Thoracic aorta (tissue), 2 donors: ENCODE data around the gene USP43. TPM values are rescaled to one million over a fixed set of nuclear protein-coding genes. Genes with fewer than 3 reads are reported as not detected.

Experiments used
- ATAC-seq: fragments of 150-250 bp; one replicate; pipeline ENCODE4 v1.8.0; 2017; ENCODE audit warnings: low read depth; ENCODE audit not compliant: insufficient number of reproducible peaks, low FRiP score
- DNase-seq: peaks from one replicate; pipeline ENCODE4 v3.0.0-alpha.2; 2020; ENCODE audit warnings: low spot score
- H3K27ac ChIP-seq, 2 donors: fragments of 200-600 bp; sonication (generic); 1 replicate in 1 of 2; 2 replicates in 1 of 2; pipeline ENCODE4 v1.5.1; 2016; ENCODE audit warnings: mild to moderate bottlenecking in 2 of 2, moderate library complexity in 2 of 2
- H3K27me3 ChIP-seq: fragments of 200-600 bp; sonication (generic); replicated peaks from 2 replicates; pipeline ENCODE4 v1.6.0; 2016; ENCODE audit warnings: mild to moderate bottlenecking; ENCODE audit not compliant: insufficient read depth
- H3K36me3 ChIP-seq: fragments of 200-600 bp; sonication (generic); one replicate; pipeline ENCODE4 v1.5.1; 2016
- H3K4me1 ChIP-seq, 2 donors: fragments of 200-600 bp; sonication (generic); 1 replicate in 1 of 2; 2 replicates in 1 of 2; pipeline versions ENCODE4 v1.5.1 to v1.6.0; 2016; ENCODE audit warnings: low read depth in 2 of 2, mild to moderate bottlenecking in 1 of 2; ENCODE audit not compliant: control insufficient read depth in 1 of 2
- H3K4me3 ChIP-seq: fragments of 200-600 bp; sonication (generic); 2 replicates; pipeline ENCODE4 v1.5.1; 2016; ENCODE audit warnings: mild to moderate bottlenecking
- H3K9me3 ChIP-seq: fragments of 200-600 bp; sonication (generic); 2 replicates; pipeline ENCODE4 v1.5.1; 2016
- total RNA-seq, 2 donors: library from RNA; depleted of rRNA; stranded (reverse); fragments of >200 nt; gene quantifications; one replicate each; pipeline versions ENCODE4 v1.1.0 to v1.2.3, GENCODE V29; 2016
- TF ChIP-seq, protein P1 (sequence below): fragments of 200-600 bp; sonication (generic); IDR thresholded peaks from one replicate; pipeline ENCODE4 v1.5.1; 2019; ENCODE audit warnings: antibody characterized with exemption

Gene USP43
- total RNA-seq, 2 donors from 2014 or later, result 0.21 TPM; not detected in 1

DNA sequence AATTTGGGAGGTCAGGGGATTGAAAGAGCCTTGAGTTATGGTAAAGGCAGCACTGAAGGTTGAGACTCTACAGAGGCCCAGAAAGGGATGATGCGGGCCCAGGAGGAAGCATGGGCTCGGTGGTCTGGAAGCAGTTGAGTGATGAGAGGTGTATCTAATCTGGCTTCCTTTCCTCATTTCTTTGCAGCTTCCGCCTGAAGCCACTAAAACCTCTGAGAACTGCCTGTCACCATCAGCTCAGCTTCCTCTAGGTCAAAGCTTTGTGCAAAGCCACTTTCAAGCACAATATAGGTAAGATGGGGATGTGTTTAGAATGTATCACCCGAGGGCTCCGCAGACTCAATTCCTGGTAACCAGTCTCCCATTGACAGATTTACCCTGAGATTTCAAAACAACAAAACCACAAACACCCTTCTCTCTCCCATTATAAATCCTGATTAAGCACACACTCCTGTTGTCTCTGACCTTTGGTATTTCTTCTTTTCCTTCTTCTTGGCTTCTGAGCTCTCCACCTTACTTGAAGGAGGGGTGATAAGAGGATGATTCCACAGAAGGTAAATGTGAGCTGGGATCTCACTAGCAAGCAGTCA lies 21.2 kb downstream of the USP43 start:
- Histone ChIP-seq H3K4me1 (no peaks in the 10 kb centered on the region), H3K27ac (no peak overlapping the region), H3K4me3 (no peak overlapping the region), H3K36me3 (no peaks in the 10 kb centered on the region), H3K27me3 (no peaks in the 10 kb centered on the region), H3K9me3 (no peaks in the 10 kb centered on the region)
- DNase-seq (no peak), ATAC-seq (no peak)
- TF ChIP-seq, protein P1, sequence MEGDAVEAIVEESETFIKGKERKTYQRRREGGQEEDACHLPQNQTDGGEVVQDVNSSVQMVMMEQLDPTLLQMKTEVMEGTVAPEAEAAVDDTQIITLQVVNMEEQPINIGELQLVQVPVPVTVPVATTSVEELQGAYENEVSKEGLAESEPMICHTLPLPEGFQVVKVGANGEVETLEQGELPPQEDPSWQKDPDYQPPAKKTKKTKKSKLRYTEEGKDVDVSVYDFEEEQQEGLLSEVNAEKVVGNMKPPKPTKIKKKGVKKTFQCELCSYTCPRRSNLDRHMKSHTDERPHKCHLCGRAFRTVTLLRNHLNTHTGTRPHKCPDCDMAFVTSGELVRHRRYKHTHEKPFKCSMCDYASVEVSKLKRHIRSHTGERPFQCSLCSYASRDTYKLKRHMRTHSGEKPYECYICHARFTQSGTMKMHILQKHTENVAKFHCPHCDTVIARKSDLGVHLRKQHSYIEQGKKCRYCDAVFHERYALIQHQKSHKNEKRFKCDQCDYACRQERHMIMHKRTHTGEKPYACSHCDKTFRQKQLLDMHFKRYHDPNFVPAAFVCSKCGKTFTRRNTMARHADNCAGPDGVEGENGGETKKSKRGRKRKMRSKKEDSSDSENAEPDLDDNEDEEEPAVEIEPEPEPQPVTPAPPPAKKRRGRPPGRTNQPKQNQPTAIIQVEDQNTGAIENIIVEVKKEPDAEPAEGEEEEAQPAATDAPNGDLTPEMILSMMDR, result no peak

DNA sequence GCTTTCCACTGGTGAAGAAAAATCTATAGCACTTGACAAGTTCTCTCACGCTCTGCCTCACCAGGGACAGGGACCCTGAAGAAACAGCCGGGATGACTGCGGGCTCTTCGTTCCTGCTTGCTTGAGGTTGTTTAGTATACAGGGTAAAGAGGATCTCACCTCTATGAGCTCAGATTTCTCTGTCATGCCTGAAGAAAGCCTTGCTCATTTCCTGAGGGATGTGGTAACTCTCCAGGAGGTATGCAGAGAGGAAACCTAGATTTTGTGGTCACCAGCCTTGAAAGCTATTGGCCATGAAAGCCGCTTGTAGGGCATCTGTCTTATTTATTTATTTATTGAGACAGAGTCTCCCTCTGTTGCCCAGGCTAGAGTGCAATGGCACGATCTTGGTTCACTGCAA lies 23.2 kb downstream of the USP43 start:
- Histone ChIP-seq H3K4me3 (no peak overlapping the region), H3K27me3 (no peaks in the 10 kb centered on the region), H3K27ac (no peak overlapping the region), H3K36me3 (no peaks in the 10 kb centered on the region), H3K9me3 (no peaks in the 10 kb centered on the region), H3K4me1 (no peaks in the 10 kb centered on the region)
- DNase-seq (no peak), ATAC-seq (no peak)
- TF ChIP-seq, protein P1, result no peak

DNA sequence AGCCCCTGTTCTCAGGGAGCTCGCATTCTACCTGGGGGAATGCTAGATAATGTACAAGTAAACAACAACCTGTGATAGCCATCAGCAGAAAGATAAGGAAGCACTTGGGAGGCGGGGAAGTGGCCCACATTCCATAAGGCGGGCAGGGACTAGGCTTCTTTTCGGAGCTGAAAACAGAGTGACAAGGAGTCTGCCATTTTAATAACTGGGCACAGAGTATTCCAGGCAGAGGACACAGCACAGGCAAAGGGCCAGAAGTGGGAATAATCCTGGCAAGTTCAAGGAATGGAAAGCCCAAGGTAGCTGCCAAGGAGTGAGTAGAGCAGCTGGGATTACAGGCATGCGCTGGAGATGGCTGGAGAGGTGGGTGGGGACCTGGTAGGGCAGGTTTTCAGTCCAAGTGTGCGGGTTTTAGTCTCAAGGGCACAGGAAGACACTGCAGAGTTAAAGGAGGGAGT lies 24.3 kb downstream of the USP43 start:
- no peak for ATAC-seq
- no peak for DNase-seq
- TF ChIP-seq, protein P1, result no peak
- H3K9me3 ChIP-seq, result no peaks in the 10 kb centered on the region
- no peaks in the 10 kb centered on the region for H3K36me3 ChIP-seq
- no peaks in the 10 kb centered on the region for H3K4me1 ChIP-seq
- no peaks in the 10 kb centered on the region for H3K27me3 ChIP-seq
- H3K4me3 ChIP-seq, result no peak overlapping the region
- H3K27ac ChIP-seq, result no peak overlapping the region

GRCh38 chr17:9670596-9670995 lies 25.3 kb downstream of the USP43 start:
- H3K4me1 ChIP-seq, result no peaks in the 10 kb centered on the region
- H3K27ac ChIP-seq, result no peak overlapping the region
- DNase-seq (no peak), ATAC-seq (no peak)
- no peaks in the 10 kb centered on the region for H3K27me3 ChIP-seq
- H3K36me3 ChIP-seq, result no peaks in the 10 kb centered on the region
- TF ChIP-seq, protein P1, result no peak
- no peaks in the 10 kb centered on the region for H3K9me3 ChIP-seq
- H3K4me3 ChIP-seq, result no peak overlapping the region

DNA sequence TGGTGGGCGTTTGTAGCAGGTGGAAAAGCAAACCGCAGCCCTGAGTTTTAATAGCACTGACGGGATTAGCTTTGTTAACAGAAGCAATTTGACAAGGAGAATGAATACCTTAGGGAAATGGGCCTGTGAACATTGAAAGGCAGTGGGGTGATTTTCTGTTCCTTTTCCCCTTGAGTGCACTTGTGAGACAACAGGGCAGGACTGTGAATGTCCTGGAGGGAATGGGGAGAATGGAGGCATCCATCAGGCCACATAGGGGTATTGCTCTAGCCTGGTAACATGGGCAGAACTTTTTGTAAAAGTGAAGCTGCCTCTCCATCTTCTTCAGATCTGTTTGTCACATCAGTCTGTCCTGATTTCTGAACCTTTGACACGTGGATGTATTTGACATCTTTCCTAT lies 26.2 kb downstream of the USP43 start:
- DNase-seq (no peak), ATAC-seq (no peak)
- no peaks in the 10 kb centered on the region for H3K9me3 ChIP-seq
- no peaks in the 10 kb centered on the region for H3K27me3 ChIP-seq
- no peaks in the 10 kb centered on the region for H3K4me1 ChIP-seq
- H3K36me3 ChIP-seq, result no peaks in the 10 kb centered on the region
- H3K4me3 ChIP-seq, result no peak overlapping the region
- TF ChIP-seq, protein P1, result no peak
- no peak overlapping the region for H3K27ac ChIP-seq
